Measurements from ENCODE around the gene GMPPB.
"Not testable (repeated sequence)": the region's sequence is repeated elsewhere in the genome, so short reads cannot be mapped to it uniquely, and the experiment has no call there.

GMPPB gene

DNA sequence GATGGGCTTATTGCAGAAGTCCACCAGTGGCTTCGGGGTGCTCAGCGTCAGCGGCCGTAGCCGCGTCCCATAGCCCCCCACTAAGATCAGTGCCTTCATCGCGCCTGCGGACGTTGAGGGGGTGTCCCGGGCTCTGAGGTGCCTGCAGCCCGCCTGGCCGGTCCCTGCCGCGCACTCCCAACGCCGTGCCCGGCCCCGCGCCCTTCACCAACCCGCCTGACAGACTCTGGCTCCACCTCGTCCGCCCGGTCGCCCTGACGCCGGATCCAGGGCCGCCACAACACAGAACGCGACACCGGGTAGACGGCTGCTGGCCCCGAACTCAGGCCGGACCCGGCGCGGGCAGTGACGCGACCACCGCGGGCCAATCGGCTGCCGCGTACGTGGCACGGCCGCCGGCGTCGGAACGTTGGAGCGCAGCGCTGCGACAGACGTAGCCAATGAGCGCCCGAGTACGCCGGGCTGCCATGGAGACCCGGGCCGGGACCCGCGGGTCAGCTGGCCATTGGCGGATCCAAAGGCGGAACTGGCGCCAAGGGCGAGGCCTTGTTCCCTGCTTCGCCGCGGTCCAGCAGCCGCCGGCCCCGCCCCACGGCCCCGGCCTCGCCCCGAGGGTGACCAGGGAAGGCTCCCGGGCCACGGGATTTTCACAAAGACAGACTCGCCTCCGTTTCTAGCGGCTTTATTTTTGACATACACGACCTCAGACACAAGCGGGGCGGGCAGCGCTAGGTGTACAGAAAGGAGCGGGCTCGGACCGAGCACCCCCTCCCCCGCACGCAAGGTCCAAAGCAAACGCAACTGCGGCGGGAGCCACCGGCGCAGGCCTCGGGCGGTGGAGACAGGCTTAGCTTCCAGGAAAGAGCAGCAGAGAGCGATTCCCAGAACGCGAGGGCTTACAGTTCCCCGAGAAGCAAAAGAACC is at the start of gene GMPPB:
GMPPB (minus strand) TSS at position 324 of the 924 bp plus-strand sequence; CDS start at position 99, 225 bp downstream.
- DNase-seq: peak; percentile 94

- no peak for DNase-seq
These were observed 49.0 kb upstream of the GMPPB start for GRCh38 chr3:49772703-49773102.

DNA sequence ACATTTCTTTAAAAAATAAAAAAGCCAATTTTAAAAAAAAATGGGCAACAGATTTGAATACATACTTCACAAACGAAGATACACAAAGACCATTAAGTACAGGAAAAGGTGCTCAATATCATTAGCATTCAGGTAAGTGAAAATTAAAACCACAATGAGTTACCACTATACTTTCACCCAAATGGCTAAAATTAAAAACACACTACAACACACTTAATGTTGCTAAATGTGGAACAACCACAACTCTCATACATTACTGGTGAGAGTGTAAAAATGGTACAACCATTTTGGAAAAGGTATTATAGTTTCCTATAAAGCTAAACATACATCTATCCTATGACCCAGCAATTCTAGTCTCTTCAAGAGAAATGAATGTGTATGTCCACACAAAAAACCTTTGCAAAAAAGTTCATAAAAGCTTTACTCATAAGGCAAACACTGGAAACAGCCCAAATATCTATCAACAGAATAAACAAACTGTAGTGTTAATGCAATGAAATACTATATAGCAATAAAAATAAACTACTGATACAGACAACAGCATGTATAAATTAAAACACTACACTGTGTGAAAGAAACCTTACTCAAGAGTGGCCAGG is 47.7 kb upstream of the GMPPB start:
- no peak for DNase-seq

- DNase-seq: no peak
These were observed 46.2 kb upstream of the GMPPB start for GRCh38 chr3:49769926-49770325.

GRCh38 chr3:49769286-49769915 is 45.6 kb upstream of the GMPPB start:
- DNase-seq: no peak

DNA sequence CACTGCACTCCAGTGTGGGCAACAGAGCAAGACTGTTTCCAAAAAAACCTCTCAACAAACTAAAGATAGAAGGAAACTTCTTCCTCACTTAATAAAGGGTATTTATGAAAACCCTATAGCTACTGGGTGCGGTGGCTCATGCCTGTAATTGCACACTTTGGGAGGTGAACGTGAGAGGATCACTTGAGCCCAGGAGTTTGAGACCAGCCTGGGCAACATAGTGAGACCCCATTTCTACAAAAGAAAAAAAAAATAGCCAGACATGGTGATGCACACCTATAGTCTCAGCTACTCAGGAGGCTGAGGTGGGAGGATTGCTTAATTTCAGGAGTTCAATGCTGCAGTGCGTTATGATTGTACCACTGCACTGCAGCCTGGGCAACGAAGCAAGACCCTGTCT is 40.2 kb upstream of the GMPPB start:
- no peak for DNase-seq

DNA sequence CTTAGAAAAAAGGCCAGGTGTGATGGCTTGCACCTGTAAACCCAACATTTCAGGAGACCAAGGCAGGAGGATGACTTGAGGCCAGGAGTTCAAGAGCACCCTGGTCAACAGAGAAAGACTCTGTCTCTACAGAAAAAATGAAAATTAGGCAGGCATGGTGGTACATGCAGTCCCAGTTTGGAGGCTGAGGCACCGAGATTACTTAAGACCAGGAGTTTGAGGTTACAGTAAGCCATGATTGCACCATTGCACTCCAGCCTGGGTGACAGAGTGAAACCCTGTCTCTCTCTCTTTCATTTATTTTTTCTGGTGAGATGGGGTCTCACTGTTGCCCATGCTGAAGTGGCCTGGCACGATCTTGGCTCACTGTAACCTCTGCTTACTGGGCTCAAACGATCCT is 37.9 kb upstream of the GMPPB start:
- DNase-seq: no peak

- no peak for DNase-seq
These were observed 35.5 kb upstream of the GMPPB start for GRCh38 chr3:49759226-49759625.

- no peak for DNase-seq
These were observed 33.4 kb upstream of the GMPPB start for GRCh38 chr3:49757197-49757596.

DNA sequence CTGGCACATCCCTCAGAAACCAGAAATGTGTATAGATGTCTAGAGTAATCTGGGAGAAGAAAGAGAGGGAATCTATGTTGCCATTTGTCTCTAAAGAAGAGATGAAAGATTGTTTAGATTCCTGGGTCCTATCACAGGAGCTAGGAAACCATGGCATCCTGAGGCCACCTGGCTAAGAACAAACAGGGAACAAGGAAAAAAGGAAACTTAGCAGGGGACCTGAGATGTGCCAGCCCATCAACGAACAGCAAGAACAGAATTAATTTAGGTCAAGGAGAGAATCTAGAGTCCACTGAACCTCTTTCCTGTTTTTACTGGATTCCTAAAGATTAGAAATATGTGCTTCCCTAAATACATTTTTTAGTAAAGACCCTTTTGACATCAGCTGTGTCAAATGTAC is 32.3 kb upstream of the GMPPB start:
- DNase-seq: no peak

DNA sequence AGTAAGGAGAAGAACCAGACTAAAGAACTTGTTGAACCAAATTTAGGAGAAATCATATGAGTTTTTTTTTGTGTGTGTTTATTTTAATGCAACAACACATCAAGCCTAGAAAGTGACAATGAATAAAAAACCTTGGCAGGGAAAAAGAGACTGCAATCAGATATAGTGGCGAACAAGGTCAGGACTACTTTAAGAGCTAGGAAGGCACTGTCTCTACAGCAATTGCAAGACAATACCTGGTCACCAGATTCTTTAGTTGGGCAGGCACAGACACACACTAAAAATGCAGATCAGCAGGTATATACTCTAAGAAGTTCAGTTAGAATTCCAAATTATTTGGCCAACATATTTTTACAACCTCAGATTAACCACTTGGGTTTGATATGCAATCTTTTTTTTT is 30.8 kb upstream of the GMPPB start:
- no peak for DNase-seq

DNA sequence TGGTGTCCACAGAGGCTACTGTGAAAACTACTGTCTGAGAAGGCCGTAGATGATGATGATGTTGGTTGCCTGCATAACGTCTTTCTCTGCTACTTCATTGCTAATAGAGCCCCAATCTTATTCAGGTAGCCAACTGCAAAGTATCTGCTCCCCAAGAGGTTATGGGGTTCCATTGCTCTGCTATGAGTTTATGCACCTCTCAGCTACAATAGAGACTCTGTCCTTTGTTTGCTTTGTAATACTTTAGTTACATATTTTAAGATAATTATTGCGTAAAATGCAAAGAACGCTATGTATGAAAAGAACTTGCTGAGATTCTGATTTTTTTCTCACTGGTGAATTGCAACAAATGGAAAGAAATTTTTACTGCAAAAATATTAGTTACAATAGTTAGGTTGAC is 27.8 kb upstream of the GMPPB start:
- no peak for DNase-seq

- no peak for DNase-seq
These were observed 26.3 kb upstream of the GMPPB start for GRCh38 chr3:49750056-49750455.

GRCh38 chr3:49748874-49749273 is 25.1 kb upstream of the GMPPB start:
- not testable (repeated sequence) for DNase-seq

GRCh38 chr3:49747792-49748480 is 24.2 kb upstream of the GMPPB start:
- no peak for DNase-seq

- no peak for DNase-seq
These were observed 22.2 kb upstream of the GMPPB start for GRCh38 chr3:49745986-49746385.

GRCh38 chr3:49740427-49740826 is 16.7 kb upstream of the GMPPB start:
- DNase-seq: no peak

GRCh38 chr3:49738067-49738713 is 14.4 kb upstream of the GMPPB start:
- DNase-seq: no peak

GRCh38 chr3:49734752-49735151 is 11.0 kb upstream of the GMPPB start:
- DNase-seq: no peak

GRCh38 chr3:49733551-49733950 is 9.8 kb upstream of the GMPPB start:
- no peak for DNase-seq

DNA sequence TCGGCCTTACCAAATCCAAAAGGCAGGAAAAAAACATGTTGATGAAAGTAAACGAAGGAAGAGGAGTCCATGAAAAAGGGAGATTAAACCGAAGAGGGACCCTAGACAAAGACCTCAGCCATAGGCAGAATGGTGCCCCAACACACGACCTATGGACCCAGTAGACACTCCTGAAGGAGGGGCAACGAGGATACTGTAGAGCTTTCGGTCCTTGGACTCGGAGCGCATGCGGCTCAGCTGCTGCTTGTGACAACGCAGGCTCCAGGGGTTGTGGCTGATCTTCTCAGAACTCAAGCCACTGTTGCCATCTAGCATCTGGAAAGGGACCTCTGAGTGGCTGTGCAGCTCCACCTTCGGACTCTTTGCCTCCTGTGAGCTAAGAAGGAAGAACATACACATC is 8.8 kb upstream of the GMPPB start:
- DNase-seq: no peak

GRCh38 chr3:49729966-49730609 is 6.3 kb upstream of the GMPPB start:
- no peak for DNase-seq

All from DMS53 (cell line).